Measurements from ENCODE around the gene TSBP1. TPM values are rescaled to one million over a fixed set of nuclear protein-coding genes. Genes with fewer than 3 reads are reported as not detected.

TSBP1 gene
- polyA plus RNA-seq, 1 experiment, result not detected

DNA sequence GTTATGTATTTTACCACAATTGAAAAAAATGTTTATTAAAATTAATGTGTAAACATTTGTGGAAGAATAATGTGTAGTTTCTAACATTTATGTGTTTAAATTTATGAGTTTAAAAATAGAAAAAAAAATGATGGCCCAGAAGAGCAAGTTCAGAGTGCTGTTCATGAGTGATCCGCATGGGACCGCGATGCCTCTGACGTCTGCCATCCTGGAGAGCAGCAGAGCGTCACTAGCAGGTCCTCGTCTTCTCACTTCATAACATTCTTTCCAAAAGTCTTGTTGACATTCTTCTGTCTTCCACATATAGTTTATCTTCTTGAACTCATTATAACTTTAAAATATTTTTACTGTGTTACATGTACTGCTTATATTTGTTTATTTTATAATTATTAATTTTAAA is 19.8 kb upstream of the TSBP1 start:
- Histone ChIP-seq H3K4me3 (ENCODE audit: low read depth, low read length) (no peak overlapping the region), H3K27me3 (ENCODE audit: control insufficient read depth, insufficient read depth, low read length) (no peaks in the 10 kb centered on the region), H3K36me3 (ENCODE audit: control insufficient read depth, insufficient read depth, low read length) (no peaks in the 10 kb centered on the region)
- DNase-seq (ENCODE audit: low read depth), result no peak
- ChIA-PET POLR2A (no interaction called here), CTCF (no interaction called here)
- TF ChIP-seq, protein P1, sequence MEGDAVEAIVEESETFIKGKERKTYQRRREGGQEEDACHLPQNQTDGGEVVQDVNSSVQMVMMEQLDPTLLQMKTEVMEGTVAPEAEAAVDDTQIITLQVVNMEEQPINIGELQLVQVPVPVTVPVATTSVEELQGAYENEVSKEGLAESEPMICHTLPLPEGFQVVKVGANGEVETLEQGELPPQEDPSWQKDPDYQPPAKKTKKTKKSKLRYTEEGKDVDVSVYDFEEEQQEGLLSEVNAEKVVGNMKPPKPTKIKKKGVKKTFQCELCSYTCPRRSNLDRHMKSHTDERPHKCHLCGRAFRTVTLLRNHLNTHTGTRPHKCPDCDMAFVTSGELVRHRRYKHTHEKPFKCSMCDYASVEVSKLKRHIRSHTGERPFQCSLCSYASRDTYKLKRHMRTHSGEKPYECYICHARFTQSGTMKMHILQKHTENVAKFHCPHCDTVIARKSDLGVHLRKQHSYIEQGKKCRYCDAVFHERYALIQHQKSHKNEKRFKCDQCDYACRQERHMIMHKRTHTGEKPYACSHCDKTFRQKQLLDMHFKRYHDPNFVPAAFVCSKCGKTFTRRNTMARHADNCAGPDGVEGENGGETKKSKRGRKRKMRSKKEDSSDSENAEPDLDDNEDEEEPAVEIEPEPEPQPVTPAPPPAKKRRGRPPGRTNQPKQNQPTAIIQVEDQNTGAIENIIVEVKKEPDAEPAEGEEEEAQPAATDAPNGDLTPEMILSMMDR (IDR thresholded peaks at IDR 0.05; ENCODE audit: insufficient read depth, low read depth, low read length), result no peak

DNA sequence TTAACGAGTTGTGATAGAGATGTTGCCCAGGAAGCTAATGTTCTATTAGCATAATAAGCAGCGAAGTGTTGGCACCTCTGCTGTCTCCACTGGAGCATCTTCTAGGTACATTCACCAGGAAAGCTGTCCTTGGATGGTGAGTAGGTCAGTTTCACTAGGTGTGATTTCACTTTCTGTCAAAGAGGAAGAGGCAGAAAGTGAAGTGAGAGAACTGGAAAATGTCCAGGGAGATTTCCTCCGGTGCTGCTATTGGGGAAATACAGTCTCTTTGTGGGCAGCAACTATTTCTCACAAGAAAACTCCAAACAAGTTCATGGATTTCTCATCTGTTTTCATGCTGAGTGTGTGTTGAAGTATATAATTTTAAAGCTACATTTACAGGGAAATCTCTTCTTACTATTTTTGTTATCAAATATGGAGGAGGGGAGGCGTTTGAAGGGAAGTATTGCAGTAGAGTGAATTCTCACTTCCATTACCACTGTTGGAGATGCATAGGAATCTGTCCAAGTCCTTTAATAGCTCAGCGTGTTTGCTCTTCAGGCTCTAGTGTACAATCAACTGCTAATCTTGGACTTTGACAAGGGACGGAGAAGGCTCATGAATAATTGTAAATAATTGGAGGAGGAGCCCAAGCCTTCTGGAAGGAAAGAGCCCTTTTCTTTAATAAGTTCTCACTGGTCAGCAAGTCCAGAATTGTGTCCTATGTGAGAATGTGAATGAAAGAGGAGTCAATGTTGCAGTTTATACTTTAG is 16.1 kb upstream of the TSBP1 start:
- TF ChIP-seq, protein P1 (IDR thresholded peaks at IDR 0.05; ENCODE audit: insufficient read depth, low read depth, low read length), result no peak
- ChIA-PET POLR2A (no interaction called here), CTCF (interaction anchor here (0.7 kb wide), 1 partner anchor 13 kb away, joined by 3 read pairs; no protein-coding TSS in a partner anchor)
- Histone ChIP-seq H3K27me3 (ENCODE audit: control insufficient read depth, insufficient read depth, low read length) (no peaks in the 10 kb centered on the region), H3K4me3 (ENCODE audit: low read depth, low read length) (no peak overlapping the region), H3K36me3 (ENCODE audit: control insufficient read depth, insufficient read depth, low read length) (no peaks in the 10 kb centered on the region)
- DNase-seq (ENCODE audit: low read depth), result no peak

DNA sequence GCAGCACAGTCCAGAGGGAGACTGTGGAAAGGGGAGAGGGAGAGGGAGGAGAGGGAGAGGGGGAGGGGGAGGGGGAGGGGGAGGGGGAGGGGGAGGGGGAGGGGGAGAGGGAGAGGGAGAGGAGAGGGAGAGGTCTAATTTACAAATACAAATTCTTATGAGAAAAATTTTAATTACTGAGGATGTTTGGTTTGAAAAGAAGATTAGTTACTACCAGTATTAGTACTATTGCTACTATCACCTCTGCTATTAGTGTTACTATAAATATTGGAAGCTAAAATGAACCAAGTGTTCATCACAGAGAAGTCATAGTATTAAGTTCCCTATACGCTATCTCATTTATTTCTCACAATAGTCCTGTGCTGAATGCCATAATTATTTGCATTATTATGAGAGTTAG is 14.3 kb upstream of the TSBP1 start:
- H3K4me3 ChIP-seq (ENCODE audit: low read depth, low read length), result no peak overlapping the region
- no peaks in the 10 kb centered on the region for H3K36me3 ChIP-seq (ENCODE audit: control insufficient read depth, insufficient read depth, low read length)
- TF ChIP-seq, protein P1 (IDR thresholded peaks at IDR 0.05; ENCODE audit: insufficient read depth, low read depth, low read length), result no peak
- no peaks in the 10 kb centered on the region for H3K27me3 ChIP-seq (ENCODE audit: control insufficient read depth, insufficient read depth, low read length)
- ChIA-PET CTCF (no interaction called here), POLR2A (no interaction called here)
- DNase-seq (ENCODE audit: low read depth), result no peak

DNA sequence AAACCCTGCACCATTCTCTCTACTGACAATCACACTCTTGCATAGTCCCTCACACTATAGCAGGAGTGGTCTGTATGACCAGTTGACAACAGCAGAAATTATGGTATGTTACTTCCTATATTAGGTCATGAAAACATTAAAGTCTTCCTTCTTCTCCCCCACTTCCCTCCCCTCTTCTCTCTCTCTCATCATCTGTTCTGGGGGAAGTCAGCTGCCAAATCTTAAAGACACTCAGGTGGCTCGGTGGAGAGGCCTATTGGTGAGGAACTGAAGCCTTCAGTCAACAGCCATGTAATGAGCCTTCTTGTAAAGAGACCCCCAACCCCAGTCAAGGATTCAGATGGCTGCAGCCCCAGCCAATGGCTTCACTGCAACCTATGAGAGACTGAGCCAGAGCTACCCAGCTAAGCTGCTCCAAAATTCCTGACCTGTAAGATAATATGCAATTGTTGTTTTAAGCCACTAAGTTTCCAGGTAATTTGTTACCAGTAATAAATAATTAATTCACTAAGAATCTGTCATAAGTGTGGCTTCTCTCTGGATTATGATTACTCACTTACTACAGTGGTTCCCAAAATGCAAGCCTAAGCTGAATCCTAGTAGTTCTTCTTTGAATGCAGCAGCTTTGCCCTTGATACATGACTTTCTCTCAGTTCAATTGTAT is 11.2 kb upstream of the TSBP1 start:
- no peak overlapping the region for H3K4me3 ChIP-seq (ENCODE audit: low read depth, low read length)
- CTCF ChIA-PET, result interaction anchor here (1.1 kb wide), 1 partner anchor 15 kb away, joined by 3 read pairs; no protein-coding TSS in a partner anchor
- H3K27me3 ChIP-seq (ENCODE audit: control insufficient read depth, insufficient read depth, low read length), result no peaks in the 10 kb centered on the region
- no peaks in the 10 kb centered on the region for H3K36me3 ChIP-seq (ENCODE audit: control insufficient read depth, insufficient read depth, low read length)
- DNase-seq (ENCODE audit: low read depth), result no peak
- TF ChIP-seq, protein P1 (IDR thresholded peaks at IDR 0.05; ENCODE audit: insufficient read depth, low read depth, low read length), result no peak
- POLR2A ChIA-PET, result no interaction called here

DNA sequence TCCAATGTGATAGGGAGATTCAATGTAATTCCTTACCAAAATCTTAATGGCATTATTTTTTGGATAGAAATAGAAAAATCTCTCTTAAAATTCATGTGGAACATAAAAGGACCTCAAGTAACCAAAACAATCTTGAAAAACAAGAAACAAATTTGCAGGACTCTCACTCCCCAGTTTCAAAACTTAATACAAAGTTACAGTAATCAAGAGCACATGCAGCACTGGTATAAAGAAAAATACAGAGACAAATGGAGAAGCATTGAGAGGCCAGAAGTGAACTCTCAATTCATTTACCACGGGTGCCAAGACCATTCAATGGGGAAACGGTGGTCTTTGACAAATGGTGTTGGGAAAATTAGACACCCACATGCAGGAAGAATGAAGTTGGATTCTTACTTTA is 7.8 kb upstream of the TSBP1 start:
- POLR2A ChIA-PET, result no interaction called here
- TF ChIP-seq, protein P1 (IDR thresholded peaks at IDR 0.05; ENCODE audit: insufficient read depth, low read depth, low read length), result no peak
- DNase-seq (ENCODE audit: low read depth), result no peak
- Histone ChIP-seq H3K36me3 (ENCODE audit: control insufficient read depth, insufficient read depth, low read length) (no peaks in the 10 kb centered on the region), H3K4me3 (ENCODE audit: low read depth, low read length) (no peak overlapping the region), H3K27me3 (ENCODE audit: control insufficient read depth, insufficient read depth, low read length) (no peaks in the 10 kb centered on the region)
- CTCF ChIA-PET, result no interaction called here

Measured in BJ (cell line).